GM18861 (cell line): ENCODE data around the gene SDHAF1.
"Not testable (repeated sequence)": the region's sequence is repeated elsewhere in the genome, so short reads cannot be mapped to it uniquely, and the experiment has no call there.

Experiments used
- ATAC-seq: cut with Tn5 transposase; IDR thresholded peaks from one replicate; pipeline ENCODE4 v1.9.1; 2021; ENCODE audit not compliant: unreplicated experiment

Gene SDHAF1, protein sequence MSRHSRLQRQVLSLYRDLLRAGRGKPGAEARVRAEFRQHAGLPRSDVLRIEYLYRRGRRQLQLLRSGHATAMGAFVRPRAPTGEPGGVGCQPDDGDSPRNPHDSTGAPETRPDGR

DNA sequence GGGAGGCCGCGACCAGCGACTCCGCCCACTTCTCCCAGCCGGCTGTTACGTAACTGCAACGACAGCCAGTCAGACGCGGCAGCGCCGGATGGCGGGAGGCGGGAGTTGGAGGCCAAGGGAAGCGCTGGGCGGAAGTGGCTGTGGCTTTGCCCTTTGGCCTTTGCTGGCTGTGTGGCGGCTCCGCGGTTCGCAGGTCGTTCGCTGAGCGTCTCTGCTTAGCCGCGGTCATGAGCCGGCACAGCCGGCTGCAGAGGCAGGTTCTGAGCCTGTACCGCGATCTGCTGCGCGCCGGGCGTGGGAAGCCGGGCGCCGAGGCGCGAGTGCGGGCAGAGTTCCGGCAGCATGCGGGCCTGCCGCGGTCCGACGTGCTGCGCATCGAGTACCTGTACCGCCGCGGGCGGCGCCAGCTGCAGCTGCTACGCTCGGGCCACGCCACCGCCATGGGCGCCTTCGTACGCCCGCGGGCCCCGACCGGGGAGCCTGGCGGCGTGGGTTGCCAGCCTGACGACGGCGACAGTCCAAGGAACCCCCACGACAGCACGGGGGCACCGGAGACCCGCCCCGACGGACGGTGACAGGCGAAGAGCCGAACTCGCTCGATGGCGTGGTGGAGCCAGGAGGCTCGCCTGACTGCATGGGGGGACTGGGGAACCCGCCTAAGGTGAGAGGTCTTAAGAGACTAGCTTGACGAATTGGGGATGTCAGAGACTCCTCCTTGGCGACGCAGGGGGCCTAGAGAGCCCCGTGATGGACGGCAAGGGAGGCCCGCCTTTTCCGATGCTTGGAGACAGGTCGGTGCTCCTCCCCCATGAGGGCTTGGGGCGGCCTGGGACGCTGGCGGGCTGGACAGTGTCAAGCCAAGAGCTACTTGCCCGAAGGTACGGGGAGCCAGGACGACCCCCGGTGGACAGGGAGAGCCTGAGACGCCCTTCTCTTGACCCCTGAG lies at the start of gene SDHAF1:
Gene SDHAF1, plus strand, starts transcription at position 141 of the 946 bp plus-strand sequence. Its CDS starts 87 bp downstream, at position 228.
- ATAC-seq = peak; percentile 84

DNA sequence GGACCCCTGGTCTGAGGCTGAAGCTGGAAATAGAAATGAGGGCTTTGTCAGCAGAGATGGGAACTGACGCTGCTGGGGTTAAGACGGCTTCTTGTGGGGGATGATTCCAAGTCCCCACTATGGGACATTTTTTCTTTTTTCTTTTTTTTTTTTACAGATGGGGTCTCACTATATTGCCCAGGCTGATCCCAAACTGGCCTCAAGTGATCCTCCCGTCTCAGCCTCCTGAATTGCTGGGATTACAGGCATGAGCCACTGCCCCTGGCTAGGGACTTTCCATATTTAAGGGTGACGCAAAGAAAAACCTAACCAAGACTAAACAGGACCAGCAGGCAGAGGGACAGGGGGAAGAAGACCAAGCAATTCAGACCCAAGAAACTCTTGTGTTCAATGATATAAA lies 48.8 kb upstream of the SDHAF1 start:
- no peak for ATAC-seq

DNA sequence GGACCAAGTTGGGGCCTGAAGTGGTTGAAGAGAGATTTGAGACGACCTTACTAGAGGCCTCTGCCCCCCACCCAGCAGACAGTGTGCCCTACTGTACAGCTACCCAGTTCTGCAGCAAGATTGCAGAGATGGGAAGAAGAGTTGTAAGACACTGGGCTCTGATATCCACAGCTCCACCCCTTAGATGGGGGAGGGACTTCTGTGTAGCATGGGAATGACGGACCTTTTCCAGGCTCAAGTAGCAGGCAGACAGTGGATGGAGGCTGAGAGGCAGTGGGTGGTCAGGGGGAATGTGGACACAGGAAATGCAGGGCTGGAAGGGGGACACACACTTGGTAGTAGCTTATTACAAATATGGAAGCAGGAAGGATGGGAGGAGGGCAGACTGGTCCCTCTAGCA lies 45.9 kb upstream of the SDHAF1 start:
- no peak for ATAC-seq

DNA sequence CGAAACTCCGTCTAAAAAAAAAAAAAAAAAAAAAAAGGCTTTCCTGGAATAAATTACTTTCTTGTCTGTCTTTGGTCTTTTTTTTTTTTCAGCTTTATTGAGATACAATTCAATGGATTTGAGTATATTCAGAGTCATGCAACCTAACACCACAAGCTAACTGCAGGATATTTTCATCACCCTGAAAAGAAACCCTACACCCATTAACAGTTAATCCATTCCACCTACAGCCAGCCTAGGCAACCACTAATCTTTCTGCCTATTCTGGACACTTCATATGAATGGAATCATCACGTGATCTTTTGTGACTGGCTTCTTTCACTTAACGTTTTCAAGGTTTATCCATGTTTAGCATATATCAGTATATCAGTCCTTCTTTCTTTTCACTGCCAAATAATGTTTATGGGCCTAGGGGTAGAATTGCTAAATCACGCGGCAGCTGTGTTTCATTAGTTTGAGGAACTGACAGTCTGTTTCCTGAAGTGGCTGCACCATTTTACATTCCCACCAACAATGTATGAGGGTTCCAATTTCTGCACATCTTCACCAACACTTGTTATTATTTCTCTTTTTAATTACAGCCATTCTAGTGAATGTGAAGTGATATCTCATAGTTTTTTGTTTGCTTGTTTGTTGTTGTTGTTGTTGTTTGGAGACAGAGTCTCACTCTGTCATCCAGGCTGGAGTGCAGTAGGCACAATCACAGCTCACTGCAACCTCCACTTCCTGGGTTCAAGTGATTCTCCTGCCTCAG lies 38.9 kb upstream of the SDHAF1 start:
- ATAC-seq = no peak

DNA sequence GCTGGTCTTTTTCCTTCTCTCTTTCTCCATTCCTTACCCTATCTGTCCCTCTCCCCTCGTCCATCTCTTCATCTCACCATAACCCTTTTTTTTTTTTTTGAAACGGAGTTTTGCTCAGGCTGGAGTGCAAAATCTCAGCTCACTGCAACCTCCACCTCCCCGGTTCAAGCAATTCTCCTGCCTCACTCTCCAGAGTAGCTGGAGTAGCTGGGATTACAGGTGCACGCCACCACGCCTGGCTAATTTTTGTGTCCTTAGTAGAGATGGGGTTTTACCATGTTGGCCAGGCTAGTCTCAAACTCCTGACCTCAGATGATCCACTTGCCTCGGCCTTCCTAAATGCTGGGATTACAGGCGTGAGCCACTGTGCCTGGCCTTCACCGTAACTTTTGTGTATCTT lies 37.6 kb upstream of the SDHAF1 start:
- ATAC-seq = not testable (repeated sequence)

DNA sequence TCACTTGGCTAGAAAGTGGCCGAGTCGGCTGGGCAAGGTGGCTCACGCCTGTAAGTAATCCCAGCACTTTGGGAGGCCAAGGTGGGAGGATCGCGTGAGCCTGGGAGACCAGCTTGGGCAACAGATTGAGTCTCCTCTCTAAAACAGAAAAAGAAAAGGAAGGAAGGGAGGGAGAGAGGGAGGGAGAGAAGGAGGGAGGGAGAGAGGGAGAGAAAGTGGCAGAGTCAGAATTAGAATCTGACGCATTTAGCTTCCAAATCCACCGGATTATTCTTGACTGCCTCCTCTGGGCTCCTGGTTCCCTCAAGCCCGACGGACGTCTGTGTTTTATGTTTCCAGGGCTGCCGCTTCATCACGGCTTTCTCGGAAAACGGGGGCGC lies 36.3 kb upstream of the SDHAF1 start:
- no peak for ATAC-seq

DNA sequence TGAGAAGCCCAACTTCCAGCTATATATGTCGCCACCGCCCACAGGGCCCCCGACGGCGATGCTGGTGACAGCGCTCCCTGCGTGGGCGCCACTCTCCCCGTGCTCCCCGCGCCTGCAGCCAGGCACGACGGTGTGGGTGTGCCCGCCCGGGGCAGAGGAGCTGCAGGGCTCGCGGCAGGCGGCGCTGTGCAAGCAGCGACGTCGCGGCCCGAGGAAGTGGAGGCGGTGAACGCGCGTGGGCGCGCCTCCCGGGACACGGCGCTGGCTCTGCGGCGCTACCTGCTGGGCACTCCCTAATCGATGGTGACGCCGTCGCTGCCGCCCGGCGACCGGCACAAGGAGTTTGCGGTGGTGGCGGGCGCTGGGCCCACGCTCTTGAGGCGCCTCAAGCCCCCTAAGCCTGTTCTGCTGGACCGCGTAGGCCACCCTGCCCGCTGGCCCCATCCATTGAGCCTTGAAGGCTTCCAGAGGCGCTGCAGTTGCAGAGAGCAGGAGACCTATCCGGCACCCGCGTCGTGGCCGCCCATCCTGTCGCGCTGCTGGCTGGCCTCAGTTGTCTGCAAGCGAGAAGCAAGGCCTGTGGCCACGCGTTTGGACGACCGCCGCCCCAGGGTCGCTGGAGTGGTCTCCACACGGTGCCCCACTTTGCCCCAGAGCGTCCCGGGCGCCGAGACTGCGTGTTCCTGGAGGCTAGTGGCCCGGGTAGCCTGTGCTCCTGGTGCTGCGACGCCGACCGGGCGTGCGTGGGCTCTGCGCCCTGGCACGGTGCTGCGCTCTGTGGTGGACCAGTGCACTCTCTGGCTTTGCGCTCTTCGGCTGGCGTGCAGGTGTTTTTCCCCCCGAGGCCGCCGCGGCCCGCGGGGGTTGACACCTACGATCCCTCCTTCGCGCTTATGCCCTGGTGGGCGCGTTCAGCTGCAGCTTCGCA lies 35.7 kb upstream of the SDHAF1 start:
- ATAC-seq = no peak

DNA sequence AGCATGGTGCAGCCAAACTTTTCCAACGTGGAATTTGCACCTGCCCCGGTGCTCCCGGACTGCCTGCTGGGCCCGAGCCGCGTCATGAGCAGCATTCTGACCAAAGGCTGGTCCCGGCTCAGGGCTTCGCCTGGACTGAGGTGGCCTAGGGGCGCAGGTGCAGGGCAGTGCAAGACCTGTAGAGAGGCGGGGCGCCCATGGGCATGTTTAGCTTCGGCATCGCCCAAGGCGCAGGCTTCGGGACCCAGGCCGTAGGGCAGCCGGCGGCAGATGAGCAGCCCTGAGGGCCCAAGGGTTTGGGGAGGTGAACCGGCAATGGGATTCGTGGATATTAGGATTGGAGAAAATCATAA lies 35.0 kb upstream of the SDHAF1 start:
- ATAC-seq = no peak

DNA sequence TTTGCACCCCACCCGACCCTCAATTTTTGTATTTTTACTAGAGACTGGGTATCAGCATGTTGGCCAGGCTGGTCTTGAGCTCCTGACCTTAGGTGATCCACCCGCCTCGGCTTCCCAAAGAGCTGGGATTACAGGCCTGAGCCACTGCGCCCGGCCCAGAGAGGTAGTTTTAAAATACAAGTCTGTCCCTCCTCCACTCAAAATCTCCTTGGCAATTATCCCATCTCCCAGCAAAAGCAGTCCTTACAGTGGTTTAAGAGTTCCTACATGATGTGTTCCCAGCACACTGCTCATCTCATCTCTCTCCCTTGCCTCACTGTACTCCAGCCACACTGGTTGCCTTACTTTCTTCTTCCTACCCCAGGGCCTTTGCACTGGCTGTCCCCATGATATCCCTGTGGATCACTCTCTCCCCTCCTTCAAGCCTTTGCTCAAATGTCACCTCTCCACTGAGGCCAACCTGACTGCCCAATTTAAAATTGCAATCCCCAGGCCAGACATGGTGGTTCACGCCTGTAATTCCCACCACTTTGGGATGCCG lies 34.5 kb upstream of the SDHAF1 start:
- no peak for ATAC-seq

DNA sequence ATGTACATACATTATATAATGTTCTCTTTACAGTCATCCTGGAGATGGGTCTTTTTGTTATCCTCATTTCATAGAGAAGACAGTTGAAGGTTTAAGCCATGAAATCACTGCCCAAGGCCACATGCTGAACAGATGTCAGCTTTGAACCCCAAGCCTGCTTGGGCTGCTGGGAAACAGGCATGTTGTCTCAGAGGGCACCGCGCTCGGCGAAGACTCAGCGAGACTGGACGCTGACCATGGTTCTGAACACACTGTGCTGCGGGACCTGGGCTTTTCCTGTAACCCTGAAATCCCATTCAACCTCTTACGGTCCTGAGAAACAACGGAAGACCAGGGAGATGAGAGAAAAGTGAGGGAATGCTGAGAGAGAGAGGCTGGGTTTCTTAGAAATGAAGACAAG lies 31.5 kb upstream of the SDHAF1 start:
- ATAC-seq = no peak

DNA sequence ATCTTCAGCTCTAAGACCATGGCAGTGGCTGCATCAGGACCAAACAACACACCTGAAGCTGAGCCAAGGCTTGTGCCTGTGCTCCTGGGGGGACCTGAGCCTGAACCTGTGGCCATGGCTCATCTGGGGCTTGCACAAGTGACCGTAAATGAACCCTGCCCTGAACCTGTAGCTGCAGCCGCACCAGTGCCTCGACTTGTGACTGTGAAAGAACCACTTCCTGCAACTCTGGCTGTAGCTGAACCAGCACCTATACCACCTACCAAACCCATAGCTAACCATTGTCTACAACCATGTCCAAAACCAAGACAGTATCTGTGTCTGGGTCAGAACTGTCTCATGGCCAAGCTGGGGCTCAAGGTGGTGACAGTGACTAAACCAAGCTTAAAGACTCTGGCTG lies 28.2 kb upstream of the SDHAF1 start:
- ATAC-seq = no peak

DNA sequence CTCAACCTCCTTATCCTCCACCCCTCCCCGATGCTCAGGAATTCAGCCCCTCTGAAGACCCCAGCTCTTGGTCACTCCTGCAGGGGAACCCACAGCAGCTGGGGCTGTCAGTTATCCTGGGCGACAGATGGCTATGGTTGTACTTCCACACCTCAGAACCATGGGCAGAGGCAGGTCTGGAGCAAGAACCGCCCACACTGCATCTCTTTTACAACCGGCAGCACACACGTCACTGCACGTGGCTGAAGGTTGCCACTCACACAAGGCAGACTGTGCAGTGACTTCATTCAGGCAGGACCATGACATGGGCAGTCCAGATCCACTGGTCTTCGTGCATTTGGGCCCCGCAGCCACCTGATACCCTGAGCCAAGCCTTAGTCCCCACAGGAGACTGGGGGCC lies 21.5 kb upstream of the SDHAF1 start:
- no peak for ATAC-seq

DNA sequence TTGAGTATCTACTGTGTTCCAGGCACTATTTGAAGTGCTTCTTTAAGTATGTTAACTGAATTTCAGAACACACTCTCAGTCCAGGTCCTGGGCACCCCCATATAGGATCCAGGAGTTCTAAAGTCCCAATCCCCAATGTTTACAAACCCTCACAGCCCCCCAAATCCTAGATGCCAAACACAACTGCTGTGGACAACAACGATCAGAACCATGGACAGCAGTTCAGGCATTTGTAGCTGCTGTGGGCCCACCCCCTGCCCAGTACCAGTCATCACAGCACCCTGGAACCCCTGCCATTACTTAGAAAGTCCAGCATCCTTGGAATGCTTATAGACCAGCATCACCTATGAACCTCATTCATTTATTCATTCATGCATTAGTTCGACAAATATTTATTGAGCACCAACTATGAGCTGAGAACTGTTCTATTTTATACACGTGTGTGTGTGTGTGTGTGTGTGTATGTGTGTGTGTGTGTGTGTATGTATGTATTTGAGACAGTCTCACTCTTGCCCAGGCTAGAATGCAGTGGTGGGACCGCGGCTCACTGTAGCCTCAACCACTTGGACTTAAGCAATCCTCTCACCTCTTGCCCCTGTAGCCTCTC lies 19.3 kb upstream of the SDHAF1 start:
- ATAC-seq = no peak

DNA sequence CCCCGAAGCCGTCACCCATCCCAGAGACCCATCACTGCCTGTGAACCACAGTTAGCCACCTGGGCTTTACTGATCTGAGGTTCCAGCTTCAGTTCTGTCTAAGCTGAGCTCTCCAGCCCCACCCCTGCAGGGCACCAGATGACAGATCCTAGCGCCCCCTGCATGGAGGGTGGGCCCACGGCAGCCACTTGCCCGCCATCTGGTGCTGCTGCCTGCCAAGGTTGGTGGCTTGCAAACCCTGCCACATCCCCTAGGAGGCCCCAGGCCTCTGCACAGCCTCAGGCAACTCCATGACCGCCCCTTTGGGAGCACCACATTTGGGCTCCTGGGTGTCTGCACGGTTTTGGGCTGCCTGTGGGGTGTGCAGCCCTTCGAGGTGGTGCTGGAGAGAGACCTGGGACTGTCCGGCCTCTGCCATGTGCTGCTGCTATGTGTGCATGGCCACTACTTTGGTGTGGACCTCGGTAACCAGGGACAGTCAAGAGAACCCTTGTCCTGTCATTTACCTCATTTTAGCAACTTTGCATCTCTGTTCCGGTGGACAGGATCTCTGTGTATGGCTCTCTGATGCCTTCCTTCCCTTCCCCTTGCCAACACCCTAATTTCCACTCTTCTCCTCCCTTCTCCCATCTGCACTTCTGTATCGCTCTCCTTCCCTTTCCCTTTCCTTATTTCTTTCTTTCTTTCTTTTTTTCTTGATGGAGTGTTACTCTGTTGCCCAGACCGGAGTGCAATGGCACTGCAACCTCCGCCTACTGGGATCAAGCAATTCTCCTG lies 17.4 kb upstream of the SDHAF1 start:
- ATAC-seq = no peak

DNA sequence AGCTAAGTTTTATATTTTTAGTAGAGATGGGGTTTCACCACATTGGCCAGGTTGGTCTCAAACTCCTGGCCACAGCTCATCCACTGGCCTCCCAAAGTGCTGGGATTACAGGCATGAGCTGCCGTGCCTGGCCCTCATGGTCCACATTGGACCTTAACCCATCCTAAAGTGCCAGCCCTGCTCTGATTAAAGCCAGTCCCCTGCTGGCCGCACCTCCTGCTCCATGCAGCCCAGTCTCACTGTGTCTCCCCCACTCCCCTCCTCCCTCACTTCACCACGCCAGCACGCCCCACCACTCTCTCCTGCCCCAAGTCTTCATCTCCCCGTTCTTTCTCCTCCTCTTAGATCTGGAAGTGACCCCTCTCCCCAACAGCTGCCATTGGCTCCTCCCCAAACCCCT lies 16.7 kb upstream of the SDHAF1 start:
- ATAC-seq = no peak

DNA sequence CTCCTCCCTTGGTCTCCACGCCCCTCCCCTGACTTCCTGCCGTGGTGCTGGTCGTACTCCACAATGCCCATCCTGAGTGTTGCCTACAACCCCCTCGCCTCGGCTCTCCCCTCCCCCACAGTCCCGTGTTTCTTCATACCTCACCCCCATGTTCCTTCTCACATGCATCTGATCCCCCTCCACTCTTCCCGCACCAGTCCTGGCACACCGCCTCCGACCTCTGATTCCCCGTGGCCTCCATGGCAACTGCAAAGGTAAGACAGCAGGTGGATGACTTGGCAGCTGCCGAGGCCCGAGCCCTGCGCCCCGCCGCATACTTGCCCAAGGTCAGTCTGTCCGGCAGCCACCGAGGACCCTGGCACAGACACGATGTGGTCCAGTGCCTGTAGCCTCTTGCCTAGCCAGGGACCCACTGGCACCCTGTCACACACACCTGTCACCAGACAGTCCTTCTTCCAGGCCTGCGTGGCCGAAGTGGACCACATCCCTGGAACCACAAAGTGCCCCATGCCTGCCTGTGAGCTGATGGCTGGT lies 16.1 kb upstream of the SDHAF1 start:
- no peak for ATAC-seq

DNA sequence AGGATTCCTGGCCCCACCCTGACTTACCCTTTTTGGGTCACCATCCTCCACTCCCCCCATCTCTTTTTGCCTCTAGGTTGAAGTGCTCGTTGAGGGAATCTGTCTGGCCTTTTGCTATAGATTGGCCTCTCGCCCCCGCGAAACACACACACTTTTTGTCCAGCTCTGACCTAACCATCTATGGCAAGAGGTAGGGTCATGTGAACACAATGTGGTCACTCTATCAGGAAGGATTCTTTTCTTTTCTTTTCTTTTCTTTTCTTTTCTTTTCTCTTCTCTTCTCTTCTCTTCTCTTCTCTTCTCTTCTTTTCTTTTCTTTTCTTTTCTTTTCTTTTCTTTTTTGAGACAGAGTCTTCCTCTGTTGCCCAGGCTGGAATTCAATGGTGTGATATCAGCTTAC lies 14.0 kb upstream of the SDHAF1 start:
- ATAC-seq = not testable (repeated sequence)

DNA sequence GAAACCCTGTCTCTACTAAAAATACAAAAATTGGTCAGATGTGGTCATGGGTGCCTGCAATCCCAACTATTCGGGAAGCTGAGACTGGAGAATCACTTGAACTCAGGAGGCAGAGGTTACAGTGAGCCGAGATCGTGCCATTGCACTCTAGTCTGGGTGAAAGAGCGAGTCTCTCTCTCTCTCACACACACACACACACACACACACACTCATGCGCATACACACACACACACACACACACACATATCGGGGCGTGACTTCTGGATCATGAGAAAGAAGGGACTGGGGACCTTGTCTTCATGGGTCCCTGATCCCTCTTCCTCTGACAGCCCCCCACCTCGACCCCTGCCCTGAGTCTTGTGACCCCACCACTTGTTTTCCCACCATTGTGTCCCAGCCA lies 11.8 kb upstream of the SDHAF1 start:
- ATAC-seq = no peak

DNA sequence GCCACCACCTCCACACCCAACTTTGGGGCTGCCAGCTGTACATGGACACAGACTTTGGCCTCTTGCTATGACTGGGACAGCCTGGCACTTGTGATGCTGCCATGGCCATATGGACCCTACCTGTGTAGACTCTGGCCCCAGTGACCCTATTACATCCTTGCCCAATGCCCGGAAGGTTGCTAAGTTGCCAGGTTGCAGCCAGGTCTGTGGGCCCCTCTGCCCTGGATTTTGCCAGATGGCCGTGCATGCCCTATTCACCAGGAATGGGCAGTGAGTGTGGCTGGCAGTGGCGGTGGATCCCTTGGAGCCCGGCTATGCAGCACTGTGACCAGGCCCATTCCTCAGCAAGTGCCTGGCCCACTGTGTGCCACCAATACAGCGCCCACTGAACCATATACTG lies 8.9 kb upstream of the SDHAF1 start:
- ATAC-seq = no peak
